Measurements from ENCODE around the gene MALAT1. TPM values are rescaled to one million over a fixed set of nuclear protein-coding genes. Genes with fewer than 3 reads are reported as not detected.

The MALAT1 gene
- total RNA-seq, 4 donors from 2014 or later: 17,948 to 48,028 (median 23,406) TPM

DNA sequence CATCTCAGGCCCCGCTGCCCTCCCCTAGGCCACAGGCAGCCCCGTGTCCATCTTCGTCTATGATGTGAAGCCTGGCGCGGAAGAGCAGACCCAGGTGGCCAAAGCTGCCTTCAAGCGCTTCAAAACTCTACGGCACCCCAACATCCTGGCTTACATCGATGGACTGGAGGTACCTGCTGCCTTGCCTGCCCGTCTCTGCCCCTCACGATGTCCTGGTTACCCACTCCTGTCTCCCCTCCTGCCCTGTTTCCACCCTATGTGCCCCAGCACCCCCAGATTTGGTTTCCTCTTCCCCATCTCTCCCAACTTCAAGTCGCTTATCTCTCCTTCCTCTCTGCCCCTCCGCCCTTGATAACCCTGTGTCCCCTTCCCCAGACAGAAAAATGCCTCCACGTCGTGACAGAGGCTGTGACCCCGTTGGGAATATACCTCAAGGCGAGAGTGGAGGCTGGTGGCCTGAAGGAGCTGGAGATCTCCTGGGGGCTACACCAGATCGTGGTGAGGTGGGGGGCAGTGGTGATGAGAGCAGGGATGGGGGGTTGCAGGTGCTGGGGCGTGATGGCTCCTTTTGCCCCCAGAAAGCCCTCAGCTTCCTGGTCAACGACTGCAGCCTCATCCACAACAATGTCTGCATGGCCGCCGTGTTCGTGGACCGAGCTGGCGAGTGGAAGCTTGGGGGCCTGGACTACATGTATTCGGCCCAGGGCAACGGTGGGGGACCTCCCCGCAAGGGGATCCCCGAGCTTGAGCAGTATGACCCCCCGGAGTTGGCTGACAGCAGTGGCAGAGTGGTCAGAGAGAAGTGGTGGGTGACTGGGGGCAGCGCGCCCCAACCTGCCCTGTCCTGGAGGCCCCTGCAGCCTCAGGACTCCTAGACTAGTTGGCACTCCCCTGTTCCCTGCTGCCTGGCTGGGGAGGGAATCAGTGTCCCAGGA lies 27.0 kb downstream of the MALAT1 start:
- Histone ChIP-seq H3K27ac (peak overlapping the region; percentile 91 to 93 (median 92)), H3K4me3 (peak overlapping the region; percentile 76 to 99 (median 82)), H3K9me3 (no peaks in the 10 kb centered on the region), H3K36me3 (peaks cover 0 to 5% (median under 1%) of the 10 kb centered on the region in 4 donors), H3K4me1 (peaks cover 11 to 37% (median 24%) of the 10 kb centered on the region in 4 donors), H3K27me3 (no peaks in the 10 kb centered on the region)
- DNase-seq: no peak
- intact Hi-C loops (cut with DNase I; ENCODE audit: low total_unique reads): no loop called here
- 42 to 45% methylated on average over 7 to 31 of the region's 31 CpGs for WGBS, 2 donors (ENCODE audit: low coverage in 1 of 2)
- TF ChIP-seq POLR2AphosphoS5 (IDR thresholded peaks at IDR 0.05): no peak
- TF ChIP-seq, protein P1, sequence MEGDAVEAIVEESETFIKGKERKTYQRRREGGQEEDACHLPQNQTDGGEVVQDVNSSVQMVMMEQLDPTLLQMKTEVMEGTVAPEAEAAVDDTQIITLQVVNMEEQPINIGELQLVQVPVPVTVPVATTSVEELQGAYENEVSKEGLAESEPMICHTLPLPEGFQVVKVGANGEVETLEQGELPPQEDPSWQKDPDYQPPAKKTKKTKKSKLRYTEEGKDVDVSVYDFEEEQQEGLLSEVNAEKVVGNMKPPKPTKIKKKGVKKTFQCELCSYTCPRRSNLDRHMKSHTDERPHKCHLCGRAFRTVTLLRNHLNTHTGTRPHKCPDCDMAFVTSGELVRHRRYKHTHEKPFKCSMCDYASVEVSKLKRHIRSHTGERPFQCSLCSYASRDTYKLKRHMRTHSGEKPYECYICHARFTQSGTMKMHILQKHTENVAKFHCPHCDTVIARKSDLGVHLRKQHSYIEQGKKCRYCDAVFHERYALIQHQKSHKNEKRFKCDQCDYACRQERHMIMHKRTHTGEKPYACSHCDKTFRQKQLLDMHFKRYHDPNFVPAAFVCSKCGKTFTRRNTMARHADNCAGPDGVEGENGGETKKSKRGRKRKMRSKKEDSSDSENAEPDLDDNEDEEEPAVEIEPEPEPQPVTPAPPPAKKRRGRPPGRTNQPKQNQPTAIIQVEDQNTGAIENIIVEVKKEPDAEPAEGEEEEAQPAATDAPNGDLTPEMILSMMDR (IDR thresholded peaks at IDR 0.05): no peak
- no peak for TF ChIP-seq POLR2A (IDR thresholded peaks at IDR 0.05)
- TF ChIP-seq EP300 (IDR thresholded peaks at IDR 0.05; ENCODE audit: low read depth): no peak
- in situ Hi-C loops (cut with MboI; ENCODE audit: low pct_ligation_motif_present in 1 of 4, low pct_unique_long_range_greater_than_20kb in 1 of 4, low sequenced_read_pairs in 3 of 4): no loop called here

- intact Hi-C loops (cut with DNase I; ENCODE audit: low total_unique reads): no loop called here
- H3K9me3 ChIP-seq: no peaks in the 10 kb centered on the region
- no peaks in the 10 kb centered on the region for H3K27me3 ChIP-seq
- WGBS, 2 donors (ENCODE audit: low coverage in 1 of 2): 91% methylated on average over 8 of the region's 8 CpGs; no CpG with 5 or more reads in 1 of the 2 donors
- in situ Hi-C loops (cut with MboI; ENCODE audit: low pct_ligation_motif_present in 1 of 4, low pct_unique_long_range_greater_than_20kb in 1 of 4, low sequenced_read_pairs in 3 of 4): no loop called here
- DNase-seq: no peak
- H3K4me3 ChIP-seq: no peak overlapping the region
- TF ChIP-seq POLR2A (IDR thresholded peaks at IDR 0.05) (no peak), POLR2AphosphoS5 (IDR thresholded peaks at IDR 0.05) (no peak), EP300 (IDR thresholded peaks at IDR 0.05; ENCODE audit: low read depth) (no peak)
- TF ChIP-seq, protein P1 (IDR thresholded peaks at IDR 0.05): no peak
- no peak overlapping the region for H3K27ac ChIP-seq
- H3K4me1 ChIP-seq: peaks cover 11 to 37% (median 24%) of the 10 kb centered on the region in 4 donors
- peaks cover 0 to 10% (median 5%) of the 10 kb centered on the region in 4 donors for H3K36me3 ChIP-seq
Observed at GRCh38 chr11:65526744-65527143, 27.9 kb downstream of the MALAT1 start.

DNA sequence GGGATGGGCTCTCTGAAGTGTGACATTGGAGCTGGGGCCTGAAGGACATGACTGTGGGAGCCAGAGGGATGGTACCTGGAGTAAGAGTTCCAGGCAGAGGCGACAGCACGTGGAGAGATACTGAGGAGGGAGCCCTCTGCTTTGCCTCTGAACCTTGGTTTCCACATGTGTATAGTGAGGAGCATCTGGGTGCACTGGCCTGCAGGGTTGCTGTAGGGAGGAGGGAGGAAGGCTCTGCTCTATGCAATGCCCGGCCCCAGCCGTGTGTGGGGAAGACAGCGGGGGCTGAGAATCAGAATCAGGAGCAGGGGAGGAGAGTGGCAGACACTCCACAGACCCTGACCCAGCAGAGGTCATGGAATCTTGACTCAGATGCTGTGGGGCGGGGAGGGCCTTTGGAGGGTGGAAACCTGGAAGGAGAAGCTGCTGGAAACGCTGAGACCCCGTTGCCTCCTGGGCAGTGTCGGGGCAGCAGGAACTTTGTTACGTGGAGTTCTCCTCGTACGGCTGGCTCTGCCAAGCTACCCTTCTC lies 30.0 kb downstream of the MALAT1 start:
- H3K4me3 ChIP-seq: no peak overlapping the region
- no peaks in the 10 kb centered on the region for H3K27me3 ChIP-seq
- in situ Hi-C loops (cut with MboI; ENCODE audit: low pct_ligation_motif_present in 1 of 4, low pct_unique_long_range_greater_than_20kb in 1 of 4, low sequenced_read_pairs in 3 of 4) (no loop called here), intact Hi-C loops (cut with DNase I; ENCODE audit: low total_unique reads) (no loop called here)
- no peak for DNase-seq
- 71 to 89% methylated on average over 3 to 12 of the region's 12 CpGs for WGBS, 2 donors (ENCODE audit: low coverage in 1 of 2)
- no peaks in the 10 kb centered on the region for H3K9me3 ChIP-seq
- TF ChIP-seq POLR2AphosphoS5 (IDR thresholded peaks at IDR 0.05) (no peak), POLR2A (IDR thresholded peaks at IDR 0.05) (no peak), EP300 (IDR thresholded peaks at IDR 0.05; ENCODE audit: low read depth) (no peak)
- TF ChIP-seq, protein P1 (IDR thresholded peaks at IDR 0.05): no peak
- no peak overlapping the region for H3K27ac ChIP-seq
- H3K4me1 ChIP-seq: peaks cover 10 to 20% (median 20%) of the 10 kb centered on the region in 4 donors
- H3K36me3 ChIP-seq: peaks cover 0 to 23% (median 11%) of the 10 kb centered on the region in 4 donors

DNA sequence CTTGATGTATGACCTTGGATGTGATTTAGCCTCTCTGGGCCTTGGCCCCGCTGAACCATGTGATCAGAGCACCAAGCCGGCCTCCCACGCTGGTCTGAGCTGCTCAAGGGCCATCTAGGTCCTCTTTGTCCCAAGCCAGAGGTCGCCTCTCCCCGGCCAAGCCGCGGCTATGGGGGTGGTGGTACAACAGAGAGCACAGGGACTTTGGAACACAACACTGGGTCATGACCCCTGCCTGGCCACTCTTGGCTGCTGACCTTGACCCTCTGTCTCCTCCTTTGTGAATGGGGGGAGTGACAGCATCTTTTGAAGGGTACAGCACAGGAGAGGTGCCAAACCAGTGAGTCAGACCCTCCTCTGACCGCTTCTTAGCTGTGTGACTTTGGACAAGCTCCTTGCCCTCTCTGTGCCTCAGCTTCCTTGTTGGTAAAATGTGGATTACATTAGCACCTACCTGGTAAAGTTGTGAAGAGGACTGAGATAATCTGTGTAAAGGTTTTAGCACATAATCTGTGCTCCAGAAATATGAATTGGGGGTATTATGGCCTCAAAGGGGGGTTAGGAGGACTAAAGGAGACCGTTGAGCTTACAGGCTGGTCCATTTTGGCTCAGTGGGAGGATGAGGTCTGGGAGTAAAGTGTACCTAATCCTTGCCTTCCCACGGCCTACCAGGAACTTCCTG lies 30.8 kb downstream of the MALAT1 start:
- WGBS, 2 donors (ENCODE audit: low coverage in 1 of 2): 86% methylated on average over 10 of the region's 10 CpGs; no CpG with 5 or more reads in 1 of the 2 donors
- intact Hi-C loops (cut with DNase I; ENCODE audit: low total_unique reads): no loop called here
- no peaks in the 10 kb centered on the region for H3K27me3 ChIP-seq
- TF ChIP-seq POLR2AphosphoS5 (IDR thresholded peaks at IDR 0.05) (no peak), EP300 (IDR thresholded peaks at IDR 0.05; ENCODE audit: low read depth) (no peak), POLR2A (IDR thresholded peaks at IDR 0.05) (no peak)
- TF ChIP-seq, protein P1 (IDR thresholded peaks at IDR 0.05): no peak
- H3K27ac ChIP-seq: no peak overlapping the region
- peaks cover 6 to 15% (median 13%) of the 10 kb centered on the region in 4 donors for H3K4me1 ChIP-seq
- peaks cover 0 to 23% (median 11%) of the 10 kb centered on the region in 4 donors for H3K36me3 ChIP-seq
- in situ Hi-C loops (cut with MboI; ENCODE audit: low pct_ligation_motif_present in 1 of 4, low pct_unique_long_range_greater_than_20kb in 1 of 4, low sequenced_read_pairs in 3 of 4): no loop called here
- H3K9me3 ChIP-seq: no peaks in the 10 kb centered on the region
- no peak overlapping the region for H3K4me3 ChIP-seq
- no peak for DNase-seq
